ENCODE results near the gene ZNF177. TPM values are rescaled to one million over a fixed set of nuclear protein-coding genes. Genes with fewer than 3 reads are reported as not detected.

The ZNF177 gene
- total and polyA plus RNA-seq, 2 donors (not counting 1 experiment from before 2014, with no cell fraction given) = 2.5 to 2.8 TPM

DNA sequence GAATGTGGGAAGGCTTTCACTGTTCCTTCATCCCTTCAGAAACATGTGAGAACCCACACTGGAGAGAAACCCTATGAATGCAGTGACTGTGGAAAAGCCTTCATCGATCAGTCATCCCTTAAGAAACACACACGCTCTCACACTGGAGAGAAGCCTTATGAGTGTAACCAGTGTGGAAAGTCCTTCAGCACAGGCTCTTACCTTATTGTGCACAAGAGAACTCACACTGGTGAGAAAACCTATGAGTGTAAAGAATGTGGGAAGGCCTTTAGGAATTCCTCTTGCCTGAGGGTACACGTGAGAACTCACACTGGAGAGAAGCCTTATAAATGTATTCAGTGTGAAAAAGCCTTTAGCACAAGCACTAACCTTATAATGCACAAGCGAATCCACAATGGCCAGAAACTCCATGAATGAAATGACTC, 18.6 kb downstream of the ZNF177 start:
- H3K4me2 ChIP-seq (replicated peaks; ENCODE audit: low read depth, low read length, poor library complexity, severe bottlenecking) = no peak overlapping the region
- H3K79me2 ChIP-seq (ENCODE audit: control insufficient read depth, insufficient read depth, low read length) = no peaks in the 10 kb centered on the region
- H3K4me3 ChIP-seq (ENCODE audit: control extremely low read depth in 1 of 5, extremely low read depth in 1 of 5, insufficient read depth in 1 of 5, low read depth in 2 of 5, low read length in 4 of 5) = no peak overlapping the region
- DNase-seq (no peak), ATAC-seq (ENCODE audit: low read depth) (no peak)
- no peak overlapping the region for H3K27ac ChIP-seq (ENCODE audit: low read length in 2 of 2)
- no peaks in the 10 kb centered on the region for H4K20me1 ChIP-seq (ENCODE audit: control insufficient read depth, insufficient read depth, low read length, poor library complexity, severe bottlenecking)
- H3K36me3 ChIP-seq (replicated peaks in 1 of 2; ENCODE audit: control extremely low read depth in 1 of 2, control insufficient read depth in 1 of 2, extremely low read depth in 1 of 2, insufficient read depth in 2 of 2, low read length in 1 of 2) = peaks cover 30 to 70% of the 10 kb centered on the region in 2 experiments
- peaks cover 28 to 92% (median 43%) of the 10 kb centered on the region in 3 donors for H3K9me3 ChIP-seq (ENCODE audit: control extremely low read depth in 1 of 3, control insufficient read depth in 2 of 3, insufficient read depth in 1 of 3, low read length in 2 of 3)
- H3K4me3 Mint-ChIP-seq = no peak overlapping the region
- ChIA-PET CTCF (no interaction called here), POLR2A (no interaction called here)
- TF ChIP-seq, protein P1, sequence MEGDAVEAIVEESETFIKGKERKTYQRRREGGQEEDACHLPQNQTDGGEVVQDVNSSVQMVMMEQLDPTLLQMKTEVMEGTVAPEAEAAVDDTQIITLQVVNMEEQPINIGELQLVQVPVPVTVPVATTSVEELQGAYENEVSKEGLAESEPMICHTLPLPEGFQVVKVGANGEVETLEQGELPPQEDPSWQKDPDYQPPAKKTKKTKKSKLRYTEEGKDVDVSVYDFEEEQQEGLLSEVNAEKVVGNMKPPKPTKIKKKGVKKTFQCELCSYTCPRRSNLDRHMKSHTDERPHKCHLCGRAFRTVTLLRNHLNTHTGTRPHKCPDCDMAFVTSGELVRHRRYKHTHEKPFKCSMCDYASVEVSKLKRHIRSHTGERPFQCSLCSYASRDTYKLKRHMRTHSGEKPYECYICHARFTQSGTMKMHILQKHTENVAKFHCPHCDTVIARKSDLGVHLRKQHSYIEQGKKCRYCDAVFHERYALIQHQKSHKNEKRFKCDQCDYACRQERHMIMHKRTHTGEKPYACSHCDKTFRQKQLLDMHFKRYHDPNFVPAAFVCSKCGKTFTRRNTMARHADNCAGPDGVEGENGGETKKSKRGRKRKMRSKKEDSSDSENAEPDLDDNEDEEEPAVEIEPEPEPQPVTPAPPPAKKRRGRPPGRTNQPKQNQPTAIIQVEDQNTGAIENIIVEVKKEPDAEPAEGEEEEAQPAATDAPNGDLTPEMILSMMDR (IDR thresholded peaks at IDR 0.05) = no peak
- TF ChIP-seq EZH2 (IDR thresholded peaks at IDR 0.05; ENCODE audit: borderline replicate concordance, insufficient read depth, low read depth, low read length, poor library complexity, severe bottlenecking) = no peak
- no peak overlapping the region for H3K9ac ChIP-seq (ENCODE audit: low read length)
- peaks cover 39% of the 10 kb centered on the region for H3K9me3 Mint-ChIP-seq (ENCODE audit: insufficient read depth)
- H3K27ac Mint-ChIP-seq = no peak overlapping the region
- no peaks in the 10 kb centered on the region for H3K27me3 ChIP-seq (replicated peaks in 1 of 4; ENCODE audit: control extremely low read depth in 1 of 4, control insufficient read depth in 3 of 4, insufficient read depth in 4 of 4, low read length in 3 of 4)
- no peaks in the 10 kb centered on the region for H3K4me1 ChIP-seq (ENCODE audit: control insufficient read depth in 2 of 2, insufficient read depth in 2 of 2, low read length in 2 of 2)
- intact Hi-C loops (cut with micrococcal nuclease) = no loop called here
- no peaks in the 10 kb centered on the region for H3K4me1 Mint-ChIP-seq
- no CpG with 5 or more reads among the region's 4 CpGs for WGBS (ENCODE audit: insufficient coverage)
- H2AFZ ChIP-seq (ENCODE audit: insufficient read depth, low read depth, low read length, poor library complexity, severe bottlenecking) = no peak overlapping the region
- H3K27me3 Mint-ChIP-seq = no peaks in the 10 kb centered on the region

DNA sequence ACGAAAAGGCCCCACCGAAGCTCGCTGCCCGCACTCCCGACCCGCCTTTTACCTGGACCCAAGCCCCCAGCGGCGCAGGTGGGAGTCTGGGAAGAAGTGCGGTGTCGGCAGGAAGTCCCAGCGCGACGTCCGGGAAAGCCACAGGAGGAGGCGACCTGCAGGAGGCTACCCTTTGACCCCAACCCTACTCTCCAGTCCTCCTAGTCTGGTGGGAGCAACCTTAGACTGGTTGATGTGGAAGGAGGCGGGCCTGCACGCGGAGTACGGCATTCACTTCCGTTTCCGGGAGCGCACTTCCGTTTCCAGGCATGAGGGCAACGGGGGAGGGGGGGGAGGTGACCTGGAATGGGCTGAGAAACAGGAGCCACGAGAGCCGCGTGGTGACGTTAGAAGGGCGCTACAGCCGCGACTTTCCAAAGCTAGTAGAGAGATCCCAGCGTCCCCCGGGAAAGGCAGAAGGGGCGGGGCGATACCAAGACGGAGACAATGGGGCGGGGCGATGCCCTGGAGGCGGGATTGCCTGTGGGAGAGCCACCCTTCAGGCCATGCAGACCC, 44.1 kb downstream of the ZNF177 start:
- TF ChIP-seq, protein P1 (IDR thresholded peaks at IDR 0.05) = no peak
- no peak for TF ChIP-seq EZH2 (IDR thresholded peaks at IDR 0.05; ENCODE audit: borderline replicate concordance, insufficient read depth, low read depth, low read length, poor library complexity, severe bottlenecking)
- ChIA-PET POLR2A (no interaction called here), CTCF (no interaction called here)
- intact Hi-C loops (cut with micrococcal nuclease) = loop anchor here (2.0 to 10.0 kb wide), 2 partner anchors 28 to 388 kb away; partner anchors contain the start of gene ZNF266
- peaks cover 7 to 58% (median 51%) of the 10 kb centered on the region in 3 donors for H3K9me3 ChIP-seq (ENCODE audit: control extremely low read depth in 1 of 3, control insufficient read depth in 2 of 3, insufficient read depth in 1 of 3, low read length in 2 of 3)
- H3K27ac ChIP-seq (ENCODE audit: low read length in 2 of 2) = no peak overlapping the region
- H3K27me3 ChIP-seq (replicated peaks in 1 of 4; ENCODE audit: control extremely low read depth in 1 of 4, control insufficient read depth in 3 of 4, insufficient read depth in 4 of 4, low read length in 3 of 4) = no peaks in the 10 kb centered on the region
- peaks cover 9 to 16% of the 10 kb centered on the region in 2 donors for H3K4me1 ChIP-seq (ENCODE audit: control insufficient read depth in 2 of 2, insufficient read depth in 2 of 2, low read length in 2 of 2)
- 8% methylated on average over 32 of the region's 39 CpGs for WGBS (ENCODE audit: insufficient coverage)
- H3K27ac Mint-ChIP-seq = peak overlapping the region; percentile 50
- H3K4me3 ChIP-seq (ENCODE audit: control extremely low read depth in 1 of 5, extremely low read depth in 1 of 5, insufficient read depth in 1 of 5, low read depth in 2 of 5, low read length in 4 of 5) = peak overlapping the region; percentile 42 to 79 (median 70)
- peak; percentile 72 for ATAC-seq (ENCODE audit: low read depth)
- peak overlapping the region; percentile 68 for H3K4me2 ChIP-seq (replicated peaks; ENCODE audit: low read depth, low read length, poor library complexity, severe bottlenecking)
- H3K4me3 Mint-ChIP-seq = peak overlapping the region; percentile 86
- no peaks in the 10 kb centered on the region for H3K36me3 ChIP-seq (replicated peaks in 1 of 2; ENCODE audit: control extremely low read depth in 1 of 2, control insufficient read depth in 1 of 2, extremely low read depth in 1 of 2, insufficient read depth in 2 of 2, low read length in 1 of 2)
- H3K9me3 Mint-ChIP-seq (ENCODE audit: insufficient read depth) = peaks cover 29% of the 10 kb centered on the region
- H2AFZ ChIP-seq (ENCODE audit: insufficient read depth, low read depth, low read length, poor library complexity, severe bottlenecking) = peak overlapping the region; percentile 90
- H3K27me3 Mint-ChIP-seq = no peaks in the 10 kb centered on the region
- H3K79me2 ChIP-seq (ENCODE audit: control insufficient read depth, insufficient read depth, low read length) = no peaks in the 10 kb centered on the region
- H4K20me1 ChIP-seq (ENCODE audit: control insufficient read depth, insufficient read depth, low read length, poor library complexity, severe bottlenecking) = no peaks in the 10 kb centered on the region
- H3K9ac ChIP-seq (ENCODE audit: low read length) = peak overlapping the region; percentile 65
- peak; percentile 61 for DNase-seq
- H3K4me1 Mint-ChIP-seq = peaks cover 12% of the 10 kb centered on the region
